NCI-H146 treated with DMSO at 0.1 percent for 48 hours (cell line): ENCODE results near the gene QRFP.
"Not testable (repeated sequence)": the region's sequence is repeated elsewhere in the genome, so short reads cannot be mapped to it uniquely, and the experiment has no call there.

Experiments
- DNase-seq: peaks from one replicate; lab custom pipeline; 2025; ENCODE audit not compliant: unreplicated experiment; lab: John Stamatoyannopoulos, UW

The QRFP gene

GRCh38 chr9:130919559-130920145, 23.0 kb upstream of the QRFP start:
- no peak for DNase-seq

- DNase-seq = no peak
Observed at GRCh38 chr9:130918826-130919558, 22.4 kb upstream of the QRFP start.

- DNase-seq = no peak
Observed at GRCh38 chr9:130918101-130918825, 21.7 kb upstream of the QRFP start.

GRCh38 chr9:130917168-130917960, 20.8 kb upstream of the QRFP start:
- DNase-seq = no peak

- no peak for DNase-seq
Observed at GRCh38 chr9:130915096-130915447, 18.5 kb upstream of the QRFP start.

GRCh38 chr9:130914417-130915095, 17.9 kb upstream of the QRFP start:
- no peak for DNase-seq

- no peak for DNase-seq
Observed at GRCh38 chr9:130913599-130914416, 17.2 kb upstream of the QRFP start.

- no peak for DNase-seq
Observed at GRCh38 chr9:130912932-130913598, 16.5 kb upstream of the QRFP start.

- DNase-seq = no peak
Observed at GRCh38 chr9:130911254-130912049, 14.8 kb upstream of the QRFP start.

GRCh38 chr9:130910670-130911069, 14.1 kb upstream of the QRFP start:
- not testable (repeated sequence) for DNase-seq

- DNase-seq = not testable (repeated sequence)
Observed at GRCh38 chr9:130910041-130910440, 13.4 kb upstream of the QRFP start.

- DNase-seq = no peak
Observed at GRCh38 chr9:130908878-130909355, 12.3 kb upstream of the QRFP start.

- no peak for DNase-seq
Observed at GRCh38 chr9:130908146-130908877, 11.7 kb upstream of the QRFP start.

- no peak for DNase-seq
Observed at GRCh38 chr9:130906735-130907416, 10.3 kb upstream of the QRFP start.

GRCh38 chr9:130905902-130906734, 9.5 kb upstream of the QRFP start:
- no peak for DNase-seq

- DNase-seq = no peak
Observed at GRCh38 chr9:130905125-130905901, 8.7 kb upstream of the QRFP start.
